ENCODE data around the gene PLOD1.

DNA sequence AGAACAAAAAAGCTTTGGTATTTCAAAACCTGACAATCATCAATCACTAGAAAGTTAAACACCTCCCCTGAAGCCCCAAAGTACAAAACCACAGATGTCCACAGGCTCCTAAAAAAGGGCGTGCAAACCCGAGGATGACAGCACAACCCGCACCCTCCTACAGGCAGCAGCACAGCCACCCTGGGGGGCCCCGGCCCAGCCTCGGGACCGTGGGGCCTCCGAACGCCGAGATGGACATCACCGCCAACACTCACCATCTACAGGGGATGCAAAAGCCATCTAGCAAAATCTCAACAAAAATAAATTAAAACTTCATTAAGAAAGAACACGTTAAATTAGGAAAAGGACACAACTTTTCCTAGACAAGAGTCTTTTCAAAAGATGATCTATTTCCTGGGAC, 14.9 kb upstream of the PLOD1 start:
- TF ChIP-seq, protein P1, sequence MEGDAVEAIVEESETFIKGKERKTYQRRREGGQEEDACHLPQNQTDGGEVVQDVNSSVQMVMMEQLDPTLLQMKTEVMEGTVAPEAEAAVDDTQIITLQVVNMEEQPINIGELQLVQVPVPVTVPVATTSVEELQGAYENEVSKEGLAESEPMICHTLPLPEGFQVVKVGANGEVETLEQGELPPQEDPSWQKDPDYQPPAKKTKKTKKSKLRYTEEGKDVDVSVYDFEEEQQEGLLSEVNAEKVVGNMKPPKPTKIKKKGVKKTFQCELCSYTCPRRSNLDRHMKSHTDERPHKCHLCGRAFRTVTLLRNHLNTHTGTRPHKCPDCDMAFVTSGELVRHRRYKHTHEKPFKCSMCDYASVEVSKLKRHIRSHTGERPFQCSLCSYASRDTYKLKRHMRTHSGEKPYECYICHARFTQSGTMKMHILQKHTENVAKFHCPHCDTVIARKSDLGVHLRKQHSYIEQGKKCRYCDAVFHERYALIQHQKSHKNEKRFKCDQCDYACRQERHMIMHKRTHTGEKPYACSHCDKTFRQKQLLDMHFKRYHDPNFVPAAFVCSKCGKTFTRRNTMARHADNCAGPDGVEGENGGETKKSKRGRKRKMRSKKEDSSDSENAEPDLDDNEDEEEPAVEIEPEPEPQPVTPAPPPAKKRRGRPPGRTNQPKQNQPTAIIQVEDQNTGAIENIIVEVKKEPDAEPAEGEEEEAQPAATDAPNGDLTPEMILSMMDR (tag by site-specific recombination; IDR thresholded peaks at IDR 0.05) = no peak
- TF ChIP-seq ZSCAN16 (tag by site-specific recombination; IDR thresholded peaks at IDR 0.05) = no peak
- TF ChIP-seq ZNF639 (tag by site-specific recombination; IDR thresholded peaks at IDR 0.05) = no peak
- TF ChIP-seq OVOL3 (tag by site-specific recombination; IDR thresholded peaks at IDR 0.05) = no peak
- TF ChIP-seq ZNF274 (IDR thresholded peaks at IDR 0.05; ENCODE audit: low read length) = no peak
- TF ChIP-seq ZNF274 (tag by site-specific recombination; IDR thresholded peaks at IDR 0.05; ENCODE audit: borderline replicate concordance) = no peak
- TF ChIP-seq BCL11A (tag by site-specific recombination; IDR thresholded peaks at IDR 0.05; ENCODE audit: low read depth) = no peak
- TF ChIP-seq ZNF174 (tag by site-specific recombination; IDR thresholded peaks at IDR 0.05) = no peak
- no peak for TF ChIP-seq ZBTB48 (tag by site-specific recombination; IDR thresholded peaks at IDR 0.05)
- TF ChIP-seq ZNF76 (tag by site-specific recombination; IDR thresholded peaks at IDR 0.05; ENCODE audit: borderline replicate concordance, low read depth) = no peak
- TF ChIP-seq ZFP3 (tag by site-specific recombination; IDR thresholded peaks at IDR 0.05; ENCODE audit: low read depth) = no peak
- no peak for TF ChIP-seq ZNF629 (tag by site-specific recombination; IDR thresholded peaks at IDR 0.05)
